Measurements from ENCODE around the gene UST. TPM values are rescaled to one million over a fixed set of nuclear protein-coding genes. Genes with fewer than 3 reads are reported as not detected.

UST gene
- total and polyA plus RNA-seq, 2 of the 8 experiments (the other 6 are each of a cell fraction or from before 2014, with no cell fraction given) = 13.5 to 34.5 TPM

- no peaks in the 10 kb centered on the region for H3K36me3 ChIP-seq (ENCODE audit: control insufficient read depth in 2 of 4, insufficient read depth in 4 of 4, low read length in 3 of 4)
- no peak overlapping the region for H3K4me3 ChIP-seq (ENCODE audit: extremely low read depth in 1 of 4, insufficient read depth in 2 of 4, low read depth in 3 of 4, low read length in 4 of 4)
- no peak overlapping the region for H2BK20ac ChIP-seq (ENCODE audit: low read length)
- 0 out of 7 replicates have a peak overlapping the region, but pooled peaks of 1 of the 4 experiments have one; percentile 13 for H3K9ac ChIP-seq (replicated peaks in 1 of 4; ENCODE audit: extremely low read depth in 1 of 4, low read depth in 3 of 4, low read length in 3 of 4)
- H2BK5ac ChIP-seq (ENCODE audit: low read depth, low read length) = no peak overlapping the region; the same call in 1 of the 2 replicates
- H3K4me2 ChIP-seq (ENCODE audit: insufficient read depth in 1 of 2, low read depth in 2 of 2, low read length in 2 of 2) = 0 out of 4 replicates have a peak overlapping the region, but pooled peaks have one; percentile 2 to 4
- H4K91ac ChIP-seq (replicated peaks; ENCODE audit: insufficient read length, low read length) = no peak overlapping the region
- H3K4me1 ChIP-seq (replicated peaks in 1 of 4; ENCODE audit: control insufficient read depth in 3 of 4, insufficient read depth in 4 of 4, low read length in 3 of 4) = peaks cover 9 to 24% (median 16%) of the 10 kb centered on the region in 4 experiments; a peak in 5 of 7 replicates
- no peak overlapping the region for H3K27ac ChIP-seq (ENCODE audit: low read depth, low read length)
- peaks cover 7 to 92% of the 10 kb centered on the region in 2 experiments for H3K79me2 ChIP-seq (ENCODE audit: control insufficient read depth in 1 of 2, insufficient read depth in 2 of 2, low read length in 2 of 2)
- peaks cover 2 to 9% of the 10 kb centered on the region in 2 experiments for H4K20me1 ChIP-seq (replicated peaks in 1 of 2; ENCODE audit: control insufficient read depth in 1 of 2, insufficient read depth in 2 of 2, low read length in 2 of 2)
- H3K79me1 ChIP-seq (ENCODE audit: low read depth, low read length) = peaks cover 13% of the 10 kb centered on the region
- peak overlapping the region; percentile 0; the same call in 1 of the 2 replicates for H3K18ac ChIP-seq (ENCODE audit: extremely low read depth, low read length)
- no peak overlapping the region for H3K56ac ChIP-seq (replicated peaks; ENCODE audit: insufficient read length, low read depth, low read length)
- ChIA-PET POLR2A (ENCODE audit: partially characterized antibody) (no interaction called here), CTCF (ENCODE audit: partially characterized antibody) (no interaction called here)
- FAIRE-seq = no peak
- H4K5ac ChIP-seq (ENCODE audit: insufficient read length, low read depth, low read length) = no peak overlapping the region
- no peaks in the 10 kb centered on the region for H3K23me2 ChIP-seq (ENCODE audit: low read depth, low read length)
- H3K23ac ChIP-seq (ENCODE audit: insufficient read length) = no peak overlapping the region
- no peak overlapping the region for H2BK120ac ChIP-seq (replicated peaks; ENCODE audit: low read depth, low read length)
- 0 out of 2 replicates have a peak overlapping the region, but pooled peaks have one; percentile 52 for H2BK12ac ChIP-seq (ENCODE audit: low read depth, low read length)
- H3K27me3 ChIP-seq (replicated peaks in 1 of 4; ENCODE audit: control insufficient read depth in 3 of 4, extremely low read depth in 1 of 4, insufficient read depth in 3 of 4, low read length in 3 of 4) = no peaks in the 10 kb centered on the region
- WGBS, 2 experiments (ENCODE audit: extremely low coverage in 1 of 2, insufficient coverage in 1 of 2, insufficient read length in 1 of 2, insufficient replicate concordance in 2 of 2, low coverage in 1 of 2, low lambda C conversion rate in 2 of 2, missing lambda C conversion rate in 1 of 2) = 79% methylated on average over 16 of the region's 16 CpGs; no CpG with 5 or more reads in 1 of the 2 experiments
- no peak for TF ChIP-seq POLR2AphosphoS5 (IDR thresholded peaks at IDR 0.05; ENCODE audit: low read depth, low read length)
- TF ChIP-seq MAX (IDR thresholded peaks at IDR 0.05) = 0 out of 2 replicates have a peak, but pooled peaks have one; percentile 15
- H2BK15ac ChIP-seq (ENCODE audit: low read length) = no peak overlapping the region
- no peak overlapping the region for H2AFZ ChIP-seq (ENCODE audit: low read length)
- no peak overlapping the region for H3K14ac ChIP-seq (ENCODE audit: insufficient read length)
- no peak for DNase-seq (ENCODE audit: low read depth in 1 of 2, low spot score in 2 of 2)
- H3K4ac ChIP-seq (replicated peaks; ENCODE audit: insufficient read length, low read depth, low read length) = no peak overlapping the region
- no peak overlapping the region; the same call in 1 of the 2 replicates for H2AK5ac ChIP-seq (ENCODE audit: low read depth, low read length)
- no peaks in the 10 kb centered on the region for H3K9me3 ChIP-seq (ENCODE audit: insufficient read depth in 2 of 2, low read depth in 1 of 2, low read length in 1 of 2)
- no peak overlapping the region for H4K8ac ChIP-seq (ENCODE audit: extremely low read depth, insufficient read depth, low read length)
Measured at GRCh38 chr6:148851683-148852556, 105.1 kb downstream of the UST start.

All from H1 (cell line).